GM18520 (cell line): ENCODE results near the gene ASCC2.
"Not testable (repeated sequence)": the region's sequence is repeated elsewhere in the genome, so short reads cannot be mapped to it uniquely, and the experiment has no call there.

Experiments
- ATAC-seq: cut with Tn5 transposase; IDR thresholded peaks from one replicate; pipeline ENCODE4 v1.9.1; 2021; ENCODE audit not compliant: unreplicated experiment

The ASCC2 gene

DNA sequence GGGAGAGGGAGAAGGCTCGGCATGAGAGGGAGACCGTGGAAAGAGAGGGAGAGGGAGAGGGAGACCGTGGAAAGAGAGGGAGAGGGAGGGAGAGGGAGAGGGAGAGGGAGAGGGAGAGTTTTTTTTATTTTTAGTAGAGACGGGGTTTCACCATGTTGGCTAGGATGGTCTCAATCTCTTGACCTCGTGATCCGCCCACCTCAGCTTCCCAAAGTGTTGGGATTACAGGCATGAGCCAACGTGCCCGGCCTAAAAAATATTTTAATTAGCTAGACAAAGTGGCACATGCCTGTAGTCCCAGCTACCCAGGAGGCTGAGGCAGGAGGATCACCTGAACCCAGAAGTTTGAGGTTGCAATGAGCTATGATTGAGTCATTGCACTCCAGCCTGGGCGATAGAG, 21.0 kb upstream of the ASCC2 start:
- not testable (repeated sequence) for ATAC-seq

DNA sequence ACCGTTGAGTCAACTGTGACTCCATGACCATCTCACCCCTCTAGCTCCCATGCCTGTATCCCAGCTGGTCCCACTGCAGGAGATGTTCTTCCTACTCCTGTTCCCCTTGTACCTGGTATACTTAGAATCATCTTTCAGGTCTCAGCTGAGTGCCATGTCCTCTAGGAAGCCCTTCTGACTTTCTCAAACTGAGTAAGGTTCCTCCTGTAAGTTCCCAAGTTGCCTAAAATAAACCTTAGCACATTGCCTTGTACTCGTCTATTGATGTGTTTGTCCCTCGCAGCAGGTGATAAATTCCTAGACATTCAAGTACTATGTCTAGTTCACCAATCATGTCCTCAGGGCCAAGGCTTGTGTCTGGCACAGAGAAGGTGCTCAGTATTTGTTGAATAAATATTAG, 18.4 kb upstream of the ASCC2 start:
- no peak for ATAC-seq

DNA sequence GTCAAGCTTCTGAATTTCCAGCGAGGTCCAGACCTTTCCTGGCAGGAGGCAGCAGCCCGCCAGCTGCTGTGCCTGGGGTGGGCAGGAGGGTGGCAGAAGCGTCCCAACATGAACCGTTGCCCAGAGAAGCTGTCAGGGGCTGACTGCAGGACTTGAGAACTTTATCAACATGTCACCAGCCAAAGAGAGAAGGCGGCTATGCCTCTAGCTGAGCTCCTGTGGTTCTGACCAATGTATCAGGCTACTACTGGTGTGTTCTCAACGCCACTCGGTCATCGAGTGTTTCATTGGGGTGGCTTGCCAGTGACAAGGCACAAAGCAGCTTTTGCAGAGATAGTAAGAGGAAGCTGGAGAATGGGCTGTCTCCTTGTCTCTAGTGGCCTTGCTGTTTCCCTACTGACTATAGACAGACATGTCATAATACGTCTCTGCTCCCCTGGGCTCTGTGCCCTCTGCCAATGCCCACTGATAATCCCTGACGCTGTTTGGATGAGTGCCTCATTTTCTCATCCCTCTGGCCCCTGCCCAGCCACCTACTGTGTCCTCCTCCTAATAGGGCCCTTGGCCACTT, 17.6 kb upstream of the ASCC2 start:
- no peak for ATAC-seq

DNA sequence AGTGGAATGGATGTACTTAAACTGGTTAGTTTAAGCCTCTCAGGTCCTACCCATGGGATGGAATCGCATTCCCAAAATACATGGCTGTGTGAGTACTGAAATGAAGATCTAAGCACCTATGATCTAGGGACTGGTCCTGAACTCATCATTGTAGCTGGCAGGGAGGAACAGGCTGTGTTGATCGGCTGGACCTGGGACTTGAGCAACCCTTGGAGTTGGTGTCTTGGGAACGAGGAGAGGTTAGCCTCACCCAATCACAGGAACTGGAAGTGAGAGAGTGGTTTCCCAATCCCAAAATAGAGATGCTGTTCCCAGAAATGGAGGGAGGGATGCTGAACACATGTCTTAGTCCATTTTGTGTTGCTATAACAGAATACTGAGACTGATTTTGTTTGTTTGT, 16.4 kb upstream of the ASCC2 start:
- no peak for ATAC-seq

DNA sequence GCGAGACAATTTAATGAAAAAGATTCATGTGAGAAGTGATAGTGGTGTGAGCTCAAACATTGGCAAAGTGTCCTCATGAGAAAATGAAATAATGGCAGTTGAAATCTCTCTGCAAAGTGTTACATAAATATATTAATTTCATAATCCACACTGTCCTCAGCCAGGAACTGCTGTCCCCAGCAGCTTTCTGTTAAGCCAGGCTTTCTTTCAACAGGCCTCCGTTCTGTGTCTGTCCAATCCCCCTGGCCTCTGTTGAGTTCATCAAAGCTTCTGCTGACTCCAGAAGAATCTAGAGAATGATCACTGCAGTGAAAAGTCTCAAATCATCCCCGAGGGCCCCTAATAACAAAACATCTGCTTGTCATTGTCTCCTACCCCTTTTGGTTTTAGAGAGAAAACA, 10.0 kb upstream of the ASCC2 start:
- no peak for ATAC-seq

DNA sequence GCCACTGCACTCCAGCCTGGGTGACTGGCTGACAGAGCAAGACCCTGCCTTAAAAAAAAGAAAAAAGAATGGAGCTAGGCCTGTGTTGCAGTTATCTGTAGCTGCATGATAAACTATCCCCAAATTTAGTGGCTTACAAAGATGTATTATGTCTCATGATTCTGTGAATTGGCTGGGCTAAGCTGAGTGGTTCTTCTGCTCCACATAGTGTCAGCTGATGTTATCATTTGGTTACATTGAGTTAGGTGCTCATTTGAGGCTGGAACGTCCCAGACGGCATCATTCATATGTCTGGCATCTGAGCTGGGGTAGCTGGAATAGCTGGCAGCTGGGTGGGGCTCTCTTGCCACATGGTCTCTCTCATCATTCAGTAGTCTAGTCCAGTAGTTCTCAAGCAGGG, 8.2 kb upstream of the ASCC2 start:
- no peak for ATAC-seq

DNA sequence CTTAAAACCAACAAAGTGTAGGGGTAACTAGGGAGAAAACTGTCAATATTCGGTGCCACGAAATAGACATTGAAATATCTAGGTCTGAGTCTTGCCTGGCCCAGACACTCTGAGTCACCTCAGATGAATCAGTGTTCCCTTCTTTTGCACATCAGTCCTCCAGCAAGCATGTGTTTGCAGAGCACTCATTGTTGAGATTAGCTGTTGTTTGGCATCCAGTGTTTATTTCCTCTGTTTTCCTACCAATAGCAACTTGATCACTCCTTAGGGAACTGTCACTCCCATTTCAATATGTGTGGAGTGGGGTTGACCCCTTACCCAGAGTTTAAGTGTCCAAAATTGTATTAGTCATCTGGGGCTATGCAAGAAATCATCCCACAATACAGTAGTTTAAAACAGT, 4.7 kb upstream of the ASCC2 start:
- no peak for ATAC-seq

DNA sequence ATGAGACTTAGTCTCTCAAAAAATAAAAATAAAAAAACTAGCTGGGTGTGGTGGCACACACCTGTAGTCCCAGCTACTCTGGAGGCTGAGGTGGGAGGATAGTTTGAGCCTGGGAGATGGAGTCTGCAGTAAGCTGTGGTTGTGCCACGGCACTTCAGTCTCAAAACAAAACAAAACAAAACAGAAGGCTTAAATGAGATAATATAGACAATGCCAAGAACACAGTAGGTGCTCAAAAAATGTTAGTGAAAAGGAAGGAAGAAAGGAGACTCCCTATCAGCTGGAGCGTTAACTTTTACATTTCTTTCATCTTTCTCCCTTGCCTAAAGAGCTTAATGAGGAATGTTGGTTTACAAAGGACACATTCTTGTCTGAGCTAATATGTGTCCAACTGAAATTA, 4.1 kb upstream of the ASCC2 start:
- no peak for ATAC-seq

DNA sequence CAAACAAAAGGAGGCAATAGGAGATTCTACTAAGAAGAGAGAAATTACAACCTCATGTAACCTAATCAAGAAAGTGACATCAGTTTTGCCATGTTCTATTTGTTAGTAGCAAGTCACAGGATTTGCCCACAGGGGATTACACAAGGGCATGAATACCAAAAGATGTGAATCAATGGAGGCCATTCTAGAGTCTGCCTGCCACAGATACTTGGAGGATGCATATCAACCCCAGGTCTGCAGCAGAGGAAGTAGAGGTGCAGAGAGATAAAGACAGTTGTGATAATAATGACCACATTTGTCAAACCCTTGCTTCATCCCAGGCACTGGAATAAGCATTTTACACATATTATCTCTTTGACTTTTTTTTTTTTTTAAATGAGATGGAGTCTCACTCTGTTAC, 2.4 kb upstream of the ASCC2 start:
- ATAC-seq = no peak

DNA sequence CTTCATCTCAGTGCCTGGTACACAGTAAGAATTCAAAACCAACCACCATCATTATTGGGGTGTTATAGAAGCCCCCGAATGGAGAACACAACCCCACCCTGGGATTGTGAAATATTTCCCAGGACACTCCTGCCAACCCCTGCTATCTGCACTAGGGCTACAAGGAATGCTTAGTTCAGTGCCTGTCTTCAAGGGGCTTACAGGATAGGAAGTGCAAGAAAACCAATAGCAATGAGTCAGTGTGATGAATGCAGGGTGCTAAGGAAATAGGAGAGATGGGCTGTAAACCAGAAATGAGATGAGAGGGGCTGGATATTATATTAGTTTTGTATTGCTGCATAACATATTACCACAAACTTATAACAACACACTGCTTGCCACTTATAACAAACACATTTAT, 965 bp upstream of the ASCC2 start:
- no peak for ATAC-seq

DNA sequence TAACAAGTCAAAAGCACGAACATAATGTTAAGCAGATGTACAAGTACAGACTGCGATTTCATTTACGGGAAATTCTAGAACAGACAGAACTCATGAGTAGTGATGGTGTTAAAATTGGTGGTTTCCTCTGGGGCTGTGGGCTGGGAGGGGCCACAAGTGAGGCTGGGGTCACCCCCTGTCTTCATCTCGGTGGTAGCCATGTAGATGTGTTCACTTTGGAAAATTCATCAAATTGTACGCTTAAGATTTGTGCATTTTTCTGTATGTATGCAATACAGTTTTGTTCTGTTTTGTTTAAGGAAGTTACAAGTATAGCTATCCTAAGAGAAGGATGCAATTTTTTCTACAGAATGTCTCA, 504 bp upstream of the ASCC2 start:
- no peak for ATAC-seq

DNA sequence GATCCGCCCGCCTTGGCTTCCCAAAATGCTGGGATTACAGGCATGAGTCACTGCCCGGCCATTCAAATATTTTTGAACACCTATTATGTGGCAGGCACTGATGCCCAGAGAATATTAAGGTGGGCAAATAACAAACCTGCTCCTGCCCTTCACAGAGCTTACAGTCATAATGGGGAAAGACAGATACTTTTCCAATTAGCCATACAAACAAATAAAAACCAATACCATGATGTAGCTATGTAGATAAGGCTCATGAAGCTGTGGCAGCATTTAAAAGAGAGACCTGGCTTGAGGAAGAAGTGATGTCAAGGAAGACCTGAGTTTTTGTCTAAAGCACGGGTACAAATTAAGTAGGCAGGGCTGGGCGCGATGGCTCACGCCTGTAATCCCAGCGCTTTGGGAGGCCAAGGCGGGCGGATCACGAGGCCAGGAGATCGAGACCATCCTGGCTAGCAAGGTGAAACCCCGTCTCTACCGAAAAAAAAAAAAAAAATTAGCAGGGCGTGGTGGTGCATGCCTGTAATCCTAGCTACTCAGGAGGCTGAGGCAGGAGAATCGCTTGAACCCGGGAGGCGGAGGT, 1.2 kb downstream of the ASCC2 start:
- ATAC-seq = not testable (repeated sequence)

DNA sequence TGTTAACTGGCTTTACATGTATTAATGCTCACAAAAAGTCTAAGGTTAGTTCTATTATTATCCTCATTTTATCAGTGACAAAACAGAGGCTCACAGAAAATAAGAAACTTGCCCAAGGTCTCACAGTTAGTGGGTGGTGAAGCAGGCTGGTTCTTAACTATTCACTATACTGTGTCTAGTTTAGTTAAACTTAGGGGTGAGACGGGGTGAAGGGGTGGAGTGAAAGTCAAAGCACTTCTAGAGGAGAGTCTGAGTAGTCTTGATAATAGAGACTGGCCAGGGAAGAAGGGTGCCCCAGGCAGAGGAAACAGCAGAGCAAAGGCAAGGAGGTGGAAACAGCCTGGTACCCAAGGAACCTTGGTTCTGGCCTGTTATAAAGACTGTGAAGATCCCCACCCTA, 4.0 kb downstream of the ASCC2 start:
- ATAC-seq = no peak

DNA sequence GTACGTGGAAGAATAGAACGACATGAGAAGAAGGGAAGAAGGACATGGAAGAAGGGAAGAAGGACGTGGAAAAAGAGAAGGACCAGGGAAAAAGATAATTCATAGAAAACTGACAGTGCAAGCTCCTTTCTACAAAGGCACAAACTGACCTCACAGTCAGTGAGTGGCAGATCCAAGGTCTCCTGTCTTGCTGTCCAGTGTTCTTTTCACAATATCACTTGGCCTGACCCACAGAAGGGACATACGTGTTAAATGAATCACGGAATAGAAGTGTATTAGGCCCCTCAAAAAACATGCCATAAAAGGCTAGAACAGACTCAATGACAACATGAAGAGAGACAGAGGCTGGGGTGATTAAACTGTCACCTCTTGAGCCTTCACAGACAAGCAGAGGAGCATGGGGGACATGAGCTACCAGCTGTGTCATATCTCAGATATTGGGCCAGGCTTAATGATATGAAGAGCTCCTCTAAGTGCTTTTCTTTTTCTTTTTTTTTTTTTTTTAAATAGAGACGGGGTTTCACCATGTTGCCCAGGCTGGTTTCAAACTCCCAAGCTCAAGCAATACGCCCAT, 4.6 kb downstream of the ASCC2 start:
- ATAC-seq = no peak

DNA sequence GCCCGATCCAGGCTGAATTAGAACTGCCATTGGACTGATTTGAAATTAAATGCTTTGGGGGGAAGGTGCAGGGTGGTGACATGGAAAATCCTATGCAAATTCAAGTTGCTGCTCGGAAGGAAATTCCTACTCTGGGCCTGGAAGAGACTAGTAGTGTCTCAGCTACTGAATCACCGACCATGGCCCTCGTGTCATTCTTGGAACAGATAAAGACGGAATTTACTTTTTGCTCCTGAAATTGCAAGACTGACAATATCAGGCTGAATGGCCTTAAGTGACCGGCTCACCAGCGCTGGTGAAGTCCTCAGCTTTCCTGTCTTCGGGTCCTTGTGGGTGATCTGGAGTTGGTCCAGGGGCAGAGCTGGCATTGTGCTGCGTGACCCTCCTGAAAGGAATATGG, 6.1 kb downstream of the ASCC2 start:
- ATAC-seq = no peak

DNA sequence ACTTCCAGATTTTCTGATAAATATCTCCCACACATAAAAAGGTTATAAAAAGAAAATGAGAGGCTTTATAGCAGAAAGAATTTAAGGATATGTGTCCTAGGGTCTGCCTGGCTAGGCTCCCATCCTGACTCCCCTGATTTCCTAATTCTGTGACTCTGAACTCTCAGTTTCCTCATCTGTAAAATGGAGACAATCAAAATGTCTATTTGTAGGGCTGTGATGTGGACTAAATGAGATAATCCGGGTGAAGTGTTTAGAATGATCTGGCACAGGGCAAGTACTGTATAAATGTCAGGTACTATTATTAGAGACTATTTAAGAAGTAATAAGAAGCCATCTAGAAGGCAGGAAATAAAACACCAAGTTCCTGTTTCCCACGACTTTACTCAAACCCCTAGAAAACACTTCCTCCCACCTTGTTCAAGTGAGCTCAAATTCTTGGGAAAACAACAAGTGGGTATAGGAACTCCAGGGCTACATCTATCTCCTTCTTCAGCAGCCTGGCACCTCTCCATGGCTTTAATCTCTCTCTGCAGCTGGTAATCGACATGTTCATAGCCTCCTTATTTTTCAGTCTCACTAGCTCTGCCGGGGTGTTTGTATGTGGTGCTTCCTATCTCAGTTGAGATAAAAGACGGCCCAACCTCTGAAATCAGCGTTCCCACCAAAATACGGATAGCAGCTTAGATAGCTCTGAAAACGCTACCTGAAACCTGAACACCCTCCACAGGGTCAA, 6.7 kb downstream of the ASCC2 start:
- no peak for ATAC-seq

DNA sequence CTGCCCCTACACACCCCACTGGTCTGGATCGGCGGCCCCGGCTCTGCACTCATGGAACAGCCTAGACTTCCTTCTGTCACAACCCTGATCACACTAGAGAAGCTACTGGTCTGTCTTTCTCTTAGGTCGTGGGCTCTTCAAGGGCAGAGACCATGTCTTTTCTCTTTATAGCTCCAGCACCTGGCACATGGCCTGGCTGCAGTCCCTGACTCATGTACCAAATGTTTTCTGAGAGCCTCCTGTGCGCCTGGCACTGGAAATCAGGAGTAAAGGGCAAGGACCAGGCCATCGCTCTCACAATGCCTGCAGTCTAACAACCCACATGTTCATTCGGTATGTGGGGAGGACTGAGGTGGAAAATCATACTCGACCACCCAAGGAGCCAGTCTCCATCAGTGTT, 7.5 kb downstream of the ASCC2 start:
- no peak for ATAC-seq

DNA sequence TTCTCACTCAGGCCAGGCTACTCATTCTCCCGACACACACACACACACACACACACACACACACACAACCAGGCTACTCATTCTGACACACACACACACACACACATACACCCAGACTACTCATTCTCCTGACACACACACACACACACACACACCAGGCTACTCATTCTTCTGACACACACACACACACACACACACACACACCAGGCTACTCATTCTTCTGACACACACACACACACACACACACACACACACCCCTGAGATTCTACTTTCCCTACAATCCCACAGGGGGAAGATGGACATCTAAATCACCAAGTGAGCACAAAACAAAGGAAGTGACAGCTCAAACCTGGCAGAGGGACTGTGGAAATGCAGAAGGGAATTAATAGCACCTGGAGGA, 10.3 kb downstream of the ASCC2 start:
- ATAC-seq = not testable (repeated sequence)

DNA sequence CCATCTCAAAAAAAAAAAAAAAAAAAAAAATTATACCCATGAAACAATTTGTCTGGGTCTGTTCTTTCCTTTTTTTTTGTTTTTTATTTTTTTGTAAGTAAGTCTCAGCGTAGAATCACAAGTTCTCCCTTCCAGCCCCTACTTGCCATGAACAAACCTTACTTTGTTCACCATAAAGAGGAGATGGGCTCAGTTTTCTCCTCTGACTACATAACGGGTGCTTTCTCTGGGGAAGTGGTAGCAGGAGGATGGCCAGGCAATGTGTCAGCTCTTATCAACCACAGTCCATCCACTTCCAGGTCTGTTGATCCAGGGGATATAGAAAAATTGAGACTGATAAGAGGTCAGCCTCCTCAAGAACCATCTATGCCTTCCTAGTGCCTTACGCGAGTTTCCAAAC, 11.0 kb downstream of the ASCC2 start:
- ATAC-seq = no peak

DNA sequence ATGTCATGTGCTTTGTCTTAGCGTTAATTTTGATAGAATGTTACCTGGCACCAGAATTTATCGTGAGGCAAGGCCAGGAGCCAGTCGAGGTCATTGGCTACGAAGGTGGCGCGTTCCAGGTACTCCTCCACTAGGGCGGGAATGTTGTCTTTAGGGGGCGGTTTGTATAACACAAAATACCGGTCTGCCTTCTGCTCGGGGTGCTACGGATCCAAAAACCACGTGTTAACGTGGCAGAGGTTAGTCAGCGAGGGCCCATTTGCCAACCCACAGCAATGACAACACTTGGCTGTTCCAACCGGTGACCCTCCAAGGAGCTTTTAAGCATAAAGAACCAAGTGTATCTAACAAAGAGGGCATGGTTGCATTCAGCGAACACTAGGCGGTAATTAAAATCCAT, 12.5 kb downstream of the ASCC2 start:
- no peak for ATAC-seq

DNA sequence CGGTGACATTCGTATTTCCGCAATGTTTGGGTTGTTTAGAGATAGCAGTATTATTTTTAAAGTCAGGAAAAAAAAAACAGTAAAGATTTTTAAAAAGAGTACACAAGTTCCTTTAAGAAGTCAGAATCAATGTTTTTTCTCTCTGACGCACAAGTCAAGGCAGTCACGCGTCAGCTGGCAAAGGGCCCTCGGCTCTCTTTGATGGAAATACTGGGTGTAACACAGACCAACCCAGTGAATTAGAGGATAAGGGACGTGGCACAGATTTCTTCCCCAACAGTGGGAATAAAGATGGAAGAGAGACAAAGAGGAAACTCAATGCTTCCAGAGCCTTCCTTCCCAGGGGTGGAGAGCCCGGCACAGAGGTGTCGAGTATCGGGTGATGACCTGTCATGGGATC, 13.4 kb downstream of the ASCC2 start:
- ATAC-seq = no peak

DNA sequence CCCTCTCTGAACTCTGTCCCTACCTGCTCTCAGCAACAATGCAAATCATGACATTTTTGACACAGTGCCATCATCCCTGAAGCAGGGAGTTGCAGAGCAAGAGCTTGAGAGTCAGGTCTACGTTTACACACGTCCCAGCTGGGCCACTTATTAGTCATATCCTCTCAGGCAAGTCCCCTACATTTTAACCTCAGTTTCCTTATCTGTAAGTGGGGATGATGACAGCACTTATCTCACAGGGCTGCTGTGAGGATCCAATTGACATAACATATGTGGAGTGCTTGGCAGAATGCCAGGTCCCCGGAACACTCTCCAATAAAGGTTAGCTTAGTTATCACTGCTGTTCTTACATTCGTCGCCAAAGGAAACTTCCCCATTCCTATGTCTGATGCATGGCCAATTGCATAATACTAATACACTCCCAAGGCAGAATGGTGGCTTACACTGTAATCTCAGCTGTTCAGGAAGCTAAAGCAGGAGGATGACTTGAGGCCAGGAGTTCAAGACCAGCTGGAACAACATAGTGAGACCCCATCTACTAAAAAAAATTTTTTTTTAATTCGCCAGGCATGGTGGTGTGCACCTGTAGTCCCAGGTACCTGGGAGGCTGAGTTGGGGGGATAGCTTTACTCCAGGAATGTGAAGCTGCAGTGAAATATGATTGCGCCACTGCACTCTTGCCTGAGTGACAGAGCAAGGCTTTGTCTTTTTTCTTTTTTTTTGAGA, 16.6 kb downstream of the ASCC2 start:
- ATAC-seq = peak; percentile 83
